Right ventricle myocardium inferior (tissue), 1 donor: Measurements from ENCODE around the gene SYT6. TPM values are rescaled to one million over a fixed set of nuclear protein-coding genes. Genes with fewer than 3 reads are reported as not detected.
"Not testable (repeated sequence)": the region's sequence is repeated elsewhere in the genome, so short reads cannot be mapped to it uniquely, and the experiment has no call there.

Experiments used
- ATAC-seq: fragments of 200-7000 bp; cut with Tn5 transposase; one replicate; pipeline ENCODE4 v1.9.1; 2020; ENCODE audit warnings: mild to moderate bottlenecking, moderate library complexity
- DNase-seq: peaks from one replicate; pipeline ENCODE4 v3.0.0; 2021; ENCODE audit errors: missing footprints
- intact Hi-C: fragments of 100-400 bp; cut with DNase I; formaldehyde crosslinking; loops from one replicate; pipeline ENCODE4 v1.11.0; 2022
- total RNA-seq: library from RNA; stranded (reverse); fragmentation: NEBNext Ultra II Directional; extraction: Animal tissue kit (Norgen Biotek cat#: 25700); gene quantifications from one replicate; pipeline ENCODE4 v1.2.1, GENCODE V29; 2021
- donor health status: DM: no; HTN: yes; CAD: no; lungs with severe emphysema.

The SYT6 gene
- total RNA-seq, 1 donor from 2014 or later: not detected

DNA sequence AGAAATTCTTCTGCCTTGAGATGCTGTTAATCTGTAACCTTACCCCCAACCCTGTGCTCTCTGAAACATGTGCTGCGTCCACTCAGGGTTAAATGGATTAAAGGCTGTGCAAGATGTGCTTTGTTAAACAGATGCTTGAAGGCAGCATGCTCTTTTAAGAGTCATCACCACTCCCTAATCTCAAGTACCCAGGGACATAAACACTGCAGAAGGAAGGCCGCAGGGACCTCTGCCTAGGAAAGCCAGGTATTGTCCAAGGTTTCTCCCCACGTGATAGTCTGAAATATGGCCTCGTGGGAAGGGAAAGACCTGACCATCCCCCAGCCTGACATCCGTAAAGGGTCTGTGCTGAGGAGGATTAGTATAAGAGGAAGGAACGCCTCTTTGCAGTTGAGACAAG is 95.4 kb downstream of the SYT6 start:
- ATAC-seq, DNase-seq, intact Hi-C loops: not testable (repeated sequence)

DNA sequence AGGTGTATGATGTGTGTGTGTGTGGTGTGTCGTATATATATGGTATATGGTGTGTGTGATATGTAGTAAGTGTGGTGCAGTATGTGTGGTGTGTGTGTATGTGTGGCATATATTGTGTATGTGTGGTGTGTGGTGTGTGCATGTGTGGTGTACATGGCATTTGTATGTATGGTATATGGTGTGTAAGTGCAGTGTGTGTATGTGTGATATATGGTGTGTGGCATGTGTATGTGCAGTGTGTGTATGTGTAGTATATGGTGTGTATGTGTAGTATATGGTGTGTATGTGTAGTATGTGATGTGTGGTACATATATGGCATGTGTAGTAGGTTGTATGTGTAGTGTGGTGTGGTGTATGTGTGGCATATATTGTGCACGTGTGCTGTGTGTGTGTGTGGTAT is 99.5 kb downstream of the SYT6 start:
- intact Hi-C loops: no loop called here
- ATAC-seq: no peak
- no peak for DNase-seq

GRCh38 chr1:114048232-114048631 is 105.4 kb downstream of the SYT6 start:
- no peak for DNase-seq
- no peak for ATAC-seq
- intact Hi-C loops: no loop called here

GRCh38 chr1:114043548-114043947 is 110.1 kb downstream of the SYT6 start:
- DNase-seq (no peak), ATAC-seq (no peak)
- intact Hi-C loops: no loop called here

DNA sequence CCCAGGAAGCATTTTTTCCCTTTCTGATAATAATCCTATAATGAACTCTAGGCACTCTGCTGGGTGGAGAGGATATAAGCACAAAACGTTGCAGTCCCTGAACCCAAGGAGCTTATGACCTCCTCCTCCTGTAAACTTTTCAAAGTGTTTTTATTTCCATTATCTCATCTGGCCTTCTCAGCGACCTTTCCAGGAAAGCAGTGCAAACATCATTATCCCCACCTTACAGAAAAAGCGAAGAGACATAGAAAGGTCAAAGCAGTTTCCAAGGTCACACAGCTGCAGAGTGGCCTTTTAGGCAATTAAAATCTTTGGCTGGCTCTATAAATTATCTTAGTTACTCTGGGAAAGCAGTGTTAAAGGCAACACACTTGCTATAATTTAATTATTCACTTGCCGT is 110.6 kb downstream of the SYT6 start:
- intact Hi-C loops: no loop called here
- no peak for ATAC-seq

GRCh38 chr1:114040273-114041015 is 113.2 kb downstream of the SYT6 start:
- ATAC-seq: no peak

More for the DNA sequence above, 110.6 kb downstream of the SYT6 start:
- no peak for DNase-seq

More at GRCh38 chr1:114040273-114041015, 113.2 kb downstream of the SYT6 start:
- intact Hi-C loops: no loop called here
- no peak for DNase-seq

Other genes with a start within 250 kb of the SYT6 start
- gene AP4B1, start 249.1 kb downstream of the SYT6 start, total RNA-seq: 12.2 TPM
- 2.4 TPM for gene DCLRE1B, start 248.5 kb downstream of the SYT6 start, total RNA-seq
- 50.3 TPM for gene HIPK1, start 224.5 kb downstream of the SYT6 start, total RNA-seq
- gene OLFML3, start 174.4 kb downstream of the SYT6 start, total RNA-seq: 13.8 TPM